ENCODE results near the gene PEF1.
"Not testable (repeated sequence)": the region's sequence is repeated elsewhere in the genome, so short reads cannot be mapped to it uniquely, and the experiment has no call there.

GRCh38 chr1:31587328-31587699 is 57.4 kb downstream of the PEF1 start:
- TF ChIP-seq HDGF (IDR thresholded peaks at IDR 0.05; ENCODE audit: borderline replicate concordance); FOXK2 (IDR thresholded peaks at IDR 0.05): not testable (repeated sequence)
